Thyroid gland (tissue), 4 donors: ENCODE results near the gene MARCO.

Source experiments
- CTCF ChIP-seq, 6 experiments: fragments of 200-600 bp in 3 of 6; fragments of 450-650 bp in 3 of 6; sonication (generic) in 3 of 6; IDR thresholded peaks; one replicate each; pipeline ENCODE4 v1.5.1; 2016 to 2019; ENCODE audit warnings: antibody characterized with exemption in 6 of 6, mild to moderate bottlenecking in 2 of 6, inconsistent platforms in 1 of 6, moderate library complexity in 1 of 6
- POLR2A ChIP-seq, 2 donors: fragments of 450-650 bp; IDR thresholded peaks; one replicate each; pipeline ENCODE4 v1.6.1; 2017; ENCODE audit warnings: antibody characterized with exemption in 2 of 2, mild to moderate bottlenecking in 2 of 2, moderate library complexity in 1 of 2

- no peak for TF ChIP-seq CTCF (IDR thresholded peaks at IDR 0.05)
- no peak for TF ChIP-seq POLR2A (IDR thresholded peaks at IDR 0.05)
Measured at GRCh38 chr2:118943286-118943685, 1.3 kb downstream of the MARCO start.
